HG03108 (cell line): ENCODE results near the gene SNRNP40.
"Not testable (repeated sequence)": the region's sequence is repeated elsewhere in the genome, so short reads cannot be mapped to it uniquely, and the experiment has no call there.

Source experiments
- ATAC-seq: cut with Tn5 transposase; IDR thresholded peaks from one replicate; pipeline ENCODE4 v1.9.1; 2021; ENCODE audit warnings: moderate library complexity; ENCODE audit not compliant: unreplicated experiment

Gene SNRNP40

GRCh38 chr1:31287791-31288190 lies 8.8 kb downstream of the SNRNP40 start:
- not testable (repeated sequence) for ATAC-seq

DNA sequence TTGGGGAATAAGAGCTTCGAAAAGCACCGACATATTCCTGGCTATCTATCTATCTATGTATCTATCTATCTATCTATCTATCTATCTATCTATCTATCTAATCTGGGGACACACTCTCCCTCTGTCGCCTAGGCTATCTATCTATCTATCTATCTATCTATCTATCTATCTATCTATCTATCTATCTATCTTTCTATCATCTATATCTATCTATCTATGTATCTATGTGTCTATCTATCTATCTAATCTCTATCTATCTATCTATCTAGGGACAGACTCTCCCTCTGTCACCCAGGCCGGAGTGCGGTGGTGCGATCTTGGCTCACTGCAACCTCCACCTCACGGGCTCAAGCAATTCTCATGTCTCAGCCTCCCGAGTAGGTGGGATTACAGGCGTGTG lies 14.2 kb downstream of the SNRNP40 start:
- not testable (repeated sequence) for ATAC-seq

- ATAC-seq, result no peak
Observed at GRCh38 chr1:31273619-31274018, 23.0 kb downstream of the SNRNP40 start.

DNA sequence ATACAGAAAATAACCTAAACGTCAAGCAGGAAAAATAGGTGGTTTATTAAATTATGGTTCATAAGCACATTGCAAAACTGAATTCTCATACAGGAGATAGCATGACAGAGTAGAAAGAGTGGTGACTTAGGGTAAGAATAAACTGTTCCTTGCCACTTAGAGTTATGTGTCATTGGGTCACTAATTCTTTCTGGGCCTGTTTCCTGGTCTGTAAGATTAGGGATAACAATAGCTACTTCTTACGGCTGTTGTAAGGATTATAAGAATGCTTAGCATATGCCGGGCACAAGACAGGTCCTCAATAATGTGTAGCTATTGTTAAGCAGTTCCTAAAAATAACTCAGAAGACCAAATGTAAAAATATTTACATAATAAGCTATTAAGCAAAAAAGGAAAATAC lies 24.2 kb downstream of the SNRNP40 start:
- ATAC-seq, result no peak

- no peak for ATAC-seq
Observed at GRCh38 chr1:31266547-31266946, 30.0 kb downstream of the SNRNP40 start.

- ATAC-seq, result no peak
Observed at GRCh38 chr1:31264790-31265386, 31.7 kb downstream of the SNRNP40 start.

DNA sequence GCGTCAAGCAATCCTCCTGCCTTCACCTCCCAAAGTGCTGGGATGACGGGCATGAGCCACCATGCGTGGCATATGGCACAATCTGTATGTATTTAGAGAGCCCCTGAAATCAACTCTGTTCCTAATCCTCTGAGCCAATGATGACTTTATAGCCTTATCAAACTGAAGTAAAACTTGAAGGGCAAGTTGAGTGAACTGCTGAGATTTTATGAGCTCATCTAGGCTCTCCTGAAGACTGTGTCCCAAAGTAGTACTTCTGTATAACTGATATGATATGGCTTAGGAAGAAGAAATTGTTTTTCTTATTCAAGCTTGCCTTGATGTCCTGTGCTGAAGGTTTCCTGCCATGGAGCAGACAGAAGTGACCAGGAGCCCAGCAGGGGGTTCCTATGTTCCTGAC lies 33.2 kb downstream of the SNRNP40 start:
- ATAC-seq, result no peak

- not testable (repeated sequence) for ATAC-seq
Observed at GRCh38 chr1:31262393-31262792, 34.2 kb downstream of the SNRNP40 start.

GRCh38 chr1:31261916-31262315 lies 34.7 kb downstream of the SNRNP40 start:
- ATAC-seq, result no peak

GRCh38 chr1:31259746-31260145 lies 36.8 kb downstream of the SNRNP40 start:
- ATAC-seq, result no peak

- ATAC-seq, result no peak
Observed at GRCh38 chr1:31258581-31258980, 38.0 kb downstream of the SNRNP40 start.

DNA sequence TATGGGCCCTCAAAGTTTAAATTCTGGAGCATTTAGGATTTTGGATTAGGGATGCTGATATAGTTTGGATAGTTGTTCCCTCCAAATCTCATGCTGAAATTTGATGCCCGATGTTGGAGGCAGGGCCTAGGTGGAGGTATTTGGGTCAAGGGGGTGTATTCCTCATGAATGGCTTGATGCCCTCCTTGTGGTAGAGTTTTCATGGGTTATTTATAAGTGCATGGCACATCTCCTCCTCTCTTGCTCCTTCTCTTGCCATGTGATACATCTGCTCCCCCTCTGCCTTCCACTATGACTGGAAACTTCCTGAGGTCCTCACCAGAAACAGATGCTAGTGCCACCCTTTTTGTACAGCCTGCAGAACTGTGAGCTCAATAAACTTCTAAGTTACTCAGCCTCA lies 39.4 kb downstream of the SNRNP40 start:
- ATAC-seq, result no peak

DNA sequence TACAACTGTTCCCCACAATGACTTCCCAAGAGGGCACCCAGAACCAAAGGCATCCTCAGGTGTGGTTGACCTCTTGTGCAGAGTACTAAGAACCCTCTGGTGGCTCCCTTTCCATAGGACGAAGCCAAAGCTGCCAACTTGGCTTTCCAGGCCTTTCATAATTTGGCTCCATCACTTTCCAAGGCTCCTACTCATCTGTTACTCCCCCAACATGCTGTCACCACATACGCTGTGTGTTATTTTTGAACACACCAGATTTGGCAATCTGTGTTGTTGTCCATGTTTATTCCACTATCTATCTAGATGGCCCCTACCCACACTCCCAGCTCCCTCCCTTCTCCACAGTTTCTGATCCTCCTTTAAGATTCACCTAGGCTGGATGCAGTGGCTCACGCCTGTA lies 46.7 kb downstream of the SNRNP40 start:
- no peak for ATAC-seq

DNA sequence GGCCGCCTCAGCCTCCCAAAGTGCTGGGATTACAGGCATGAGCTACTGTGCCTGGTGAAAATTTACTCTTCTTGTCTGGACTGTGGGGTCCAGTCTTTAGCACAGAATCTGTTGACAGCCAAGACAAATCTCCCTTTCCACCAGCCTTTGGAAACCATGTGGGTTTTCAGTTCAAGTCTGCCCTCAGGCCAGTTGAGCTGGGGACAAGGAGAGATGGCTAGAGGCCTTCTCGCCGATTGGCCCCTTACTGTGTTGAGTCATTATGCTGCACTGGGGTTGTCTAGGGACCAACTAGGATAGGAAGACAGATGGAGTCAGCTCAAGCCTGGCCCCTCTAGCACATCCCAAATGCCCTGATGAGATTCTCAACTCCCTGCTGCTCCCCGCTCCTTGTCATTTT lies 48.3 kb downstream of the SNRNP40 start:
- ATAC-seq, result no peak

- ATAC-seq, result no peak
Observed at GRCh38 chr1:31244326-31244725, 52.3 kb downstream of the SNRNP40 start.

DNA sequence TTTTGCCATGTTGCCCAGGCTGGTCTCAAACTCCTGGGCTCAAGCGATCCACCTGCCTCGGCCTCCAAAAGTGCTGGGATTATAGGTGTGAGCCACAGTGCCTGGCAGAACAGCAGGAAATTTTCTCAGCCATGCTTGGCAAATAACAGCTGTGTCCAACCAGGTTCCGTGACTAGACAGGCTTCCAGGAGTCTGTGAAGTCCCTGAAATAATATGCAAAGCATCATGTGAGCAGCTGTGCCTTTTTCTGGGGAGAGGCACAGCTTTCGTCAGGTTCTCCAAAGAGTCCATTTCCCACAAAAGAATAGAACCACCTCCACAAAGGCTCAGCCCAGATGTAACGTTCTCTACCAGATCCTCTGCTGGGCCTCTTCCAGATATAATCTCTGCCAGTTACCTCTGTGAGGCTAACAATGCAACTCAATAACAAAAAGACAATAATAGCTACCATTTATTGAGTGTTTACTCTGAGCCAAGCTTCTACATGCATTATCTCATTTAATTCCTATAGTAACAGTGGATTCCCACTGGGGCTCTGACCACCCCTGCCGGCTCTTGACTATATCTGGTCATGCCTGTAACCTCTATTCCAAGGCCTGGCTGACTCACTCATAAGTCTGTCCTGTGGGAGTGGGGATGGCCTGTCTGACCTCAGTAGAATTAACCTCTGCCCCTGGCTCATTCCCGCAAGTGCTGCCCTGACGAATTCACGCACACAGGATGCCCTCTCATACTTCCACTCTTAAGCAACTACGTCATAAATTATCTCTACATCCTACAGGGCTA lies 52.9 kb downstream of the SNRNP40 start:
- ATAC-seq, result no peak

- ATAC-seq, result no peak
Observed at GRCh38 chr1:31241321-31241720, 55.3 kb downstream of the SNRNP40 start.

- ATAC-seq, result no peak
Observed at GRCh38 chr1:31239653-31240241, 56.8 kb downstream of the SNRNP40 start, which contains the start of gene NKAIN1. Gene NKAIN1 (minus strand): TSS chr1:31239887. CDS start chr1:31239547, 340 bp downstream.

- no peak for ATAC-seq
Observed at GRCh38 chr1:31238986-31239613, 57.5 kb downstream of the SNRNP40 start.

- no peak for ATAC-seq
Observed at GRCh38 chr1:31238612-31238985, 58.0 kb downstream of the SNRNP40 start.

DNA sequence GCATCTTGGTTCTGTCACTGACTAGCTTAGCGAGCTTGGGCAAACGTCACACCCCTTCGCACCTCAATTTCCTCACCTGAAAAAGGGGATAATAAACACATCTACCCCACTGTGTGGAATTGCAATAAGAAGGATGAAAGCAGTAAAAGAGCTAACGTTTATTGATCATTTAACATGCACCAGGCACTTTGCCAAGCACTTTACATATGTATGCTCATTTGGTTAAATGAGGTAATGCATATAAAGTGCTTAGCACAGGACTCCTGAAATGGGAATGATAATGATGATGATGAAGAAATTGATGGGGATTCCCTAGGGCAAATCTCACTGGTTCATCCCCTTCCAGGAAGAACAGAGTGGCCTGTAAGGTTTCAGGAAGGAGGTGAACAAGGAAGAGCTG lies 61.7 kb downstream of the SNRNP40 start:
- ATAC-seq, result no peak
